HG03342 (cell line): ENCODE results near the gene RTP5.
"Not testable (repeated sequence)": the region's sequence is repeated elsewhere in the genome, so short reads cannot be mapped to it uniquely, and the experiment has no call there.

Source experiments
- ATAC-seq: cut with Tn5 transposase; IDR thresholded peaks from one replicate; pipeline ENCODE4 v1.9.1; 2021; ENCODE audit warnings: mild to moderate bottlenecking, moderate library complexity; ENCODE audit not compliant: unreplicated experiment

RTP5 gene

GRCh38 chr2:241901500-241902351 is 32.2 kb downstream of the RTP5 start:
- no peak for ATAC-seq

GRCh38 chr2:241902357-241902991 is 32.9 kb downstream of the RTP5 start:
- no peak for ATAC-seq

- ATAC-seq, result no peak
Observed at GRCh38 chr2:241903121-241904010, 33.8 kb downstream of the RTP5 start.

GRCh38 chr2:241904011-241904718 is 34.6 kb downstream of the RTP5 start:
- no peak for ATAC-seq

GRCh38 chr2:241904791-241905710 is 35.5 kb downstream of the RTP5 start:
- no peak for ATAC-seq

GRCh38 chr2:241905716-241906377 is 36.3 kb downstream of the RTP5 start:
- no peak for ATAC-seq

- ATAC-seq, result not testable (repeated sequence)
Observed at GRCh38 chr2:241906378-241906770, 36.8 kb downstream of the RTP5 start.

GRCh38 chr2:241906826-241907570 is 37.5 kb downstream of the RTP5 start:
- ATAC-seq, result no peak

GRCh38 chr2:241907831-241908230 is 38.3 kb downstream of the RTP5 start:
- not testable (repeated sequence) for ATAC-seq

GRCh38 chr2:241908686-241909420 is 39.3 kb downstream of the RTP5 start:
- no peak for ATAC-seq

GRCh38 chr2:241909769-241910168 is 40.2 kb downstream of the RTP5 start:
- ATAC-seq, result no peak

GRCh38 chr2:241910604-241911520 is 41.3 kb downstream of the RTP5 start:
- no peak for ATAC-seq

- ATAC-seq, result no peak
Observed at GRCh38 chr2:241911551-241911950, 42.0 kb downstream of the RTP5 start.

GRCh38 chr2:241912021-241912555 is 42.6 kb downstream of the RTP5 start:
- no peak for ATAC-seq

GRCh38 chr2:241913703-241914102 is 44.2 kb downstream of the RTP5 start:
- ATAC-seq, result no peak

GRCh38 chr2:241914542-241914941 is 45.0 kb downstream of the RTP5 start:
- ATAC-seq, result no peak
